RKO (cell line): ENCODE data around the gene CBX2.
A peak's percentile ranks its signal among the peaks of the same experiment; 100 is the strongest.

ENCODE experiments used
- DNase-seq: peaks from one replicate; pipeline ENCODE4 v3.0.0-alpha.2; 2016; ENCODE audit warnings: low spot score

Gene CBX2

GRCh38 chr17:79788455-79788854, 10.5 kb downstream of the CBX2 start:
- no peak for DNase-seq

DNA sequence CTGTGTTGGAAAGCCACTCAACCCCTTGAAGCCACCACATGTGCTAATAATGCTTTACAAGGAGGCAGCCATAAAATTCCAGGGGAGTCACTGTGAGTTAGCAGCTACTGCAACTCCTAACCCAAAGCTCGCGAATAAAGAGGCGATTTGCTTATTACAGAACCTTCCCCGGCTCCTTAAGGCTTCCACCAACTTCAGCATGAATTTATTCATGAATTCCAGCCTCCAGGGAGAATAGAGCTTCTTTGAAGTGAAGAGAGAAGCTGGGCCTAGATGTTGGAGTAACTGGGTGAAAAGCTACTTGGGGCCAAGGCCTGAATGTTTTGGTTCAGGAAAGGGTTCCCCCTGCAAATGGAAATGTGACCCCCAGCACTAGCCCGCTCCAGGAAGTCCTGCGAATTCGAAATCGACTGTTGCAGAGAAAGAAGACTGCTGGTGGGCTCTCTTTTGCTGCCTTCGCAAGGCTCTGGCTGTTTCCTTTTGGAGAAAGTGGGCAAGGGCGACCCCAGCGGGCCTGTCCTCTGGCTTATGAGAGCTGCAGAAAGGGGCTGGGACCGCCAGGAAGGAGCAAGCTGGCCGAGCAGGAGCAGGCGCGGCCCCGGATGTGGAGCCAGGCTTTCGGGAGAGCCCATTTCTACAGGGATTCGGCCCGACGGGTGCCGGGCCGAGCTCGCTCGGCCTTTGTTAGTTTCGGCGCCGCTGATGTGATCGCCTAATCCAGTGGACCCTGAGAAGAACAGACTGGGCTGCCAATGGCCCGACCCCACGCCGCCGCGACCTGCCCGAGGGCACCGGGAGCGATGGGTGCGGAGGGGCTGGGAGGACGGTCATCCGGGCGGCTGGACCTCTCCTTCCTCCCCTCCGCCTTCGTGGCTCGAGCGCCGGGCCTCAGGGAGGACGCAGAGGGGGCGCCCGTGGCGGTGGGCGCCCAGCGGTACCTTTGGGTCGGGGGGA, 11.3 kb downstream of the CBX2 start:
- DNase-seq = no peak

DNA sequence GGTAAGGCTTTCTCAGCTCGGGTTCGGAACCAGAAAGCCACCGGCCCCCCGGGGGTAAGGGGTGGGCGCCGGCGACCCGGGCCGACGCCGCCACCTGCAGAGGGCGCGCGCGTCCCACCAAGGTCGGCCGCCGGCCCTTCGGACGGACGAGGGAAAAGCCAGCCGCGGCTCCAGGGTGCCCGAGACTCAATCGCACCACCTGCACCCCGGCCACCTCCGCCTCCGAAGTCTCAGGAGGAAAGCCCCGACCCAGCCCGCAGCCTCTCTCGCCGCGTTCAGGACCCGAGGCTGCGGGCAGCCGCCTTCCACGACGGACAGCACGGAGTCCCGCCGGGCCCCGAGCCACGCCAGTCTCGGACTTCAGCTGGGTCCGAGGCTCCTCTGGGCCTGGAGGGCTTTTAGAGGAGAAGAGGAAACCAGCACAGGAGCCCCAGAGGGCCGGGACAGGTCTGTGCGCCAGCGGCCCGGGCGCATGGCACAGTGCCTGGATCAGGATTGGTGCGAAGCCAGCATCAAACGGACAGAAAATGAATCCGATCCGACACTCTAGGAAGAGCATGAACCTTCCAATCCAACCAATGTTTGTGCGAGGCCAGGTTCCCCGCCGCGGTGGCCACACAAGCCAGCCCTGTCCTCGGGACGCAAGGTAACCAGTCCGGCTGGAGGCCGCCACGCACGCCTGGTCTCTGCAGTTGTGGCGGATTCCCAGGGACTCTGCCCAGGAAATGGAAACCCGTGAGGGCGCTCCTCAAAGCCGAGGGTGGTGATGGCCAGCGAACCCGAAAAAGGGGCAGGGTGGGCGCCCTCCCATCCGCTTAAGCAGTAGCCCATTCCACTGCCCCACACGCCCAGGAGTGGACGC, 12.2 kb downstream of the CBX2 start:
- DNase-seq = no peak

GRCh38 chr17:79790805-79791734, 13.1 kb downstream of the CBX2 start:
- no peak for DNase-seq

DNA sequence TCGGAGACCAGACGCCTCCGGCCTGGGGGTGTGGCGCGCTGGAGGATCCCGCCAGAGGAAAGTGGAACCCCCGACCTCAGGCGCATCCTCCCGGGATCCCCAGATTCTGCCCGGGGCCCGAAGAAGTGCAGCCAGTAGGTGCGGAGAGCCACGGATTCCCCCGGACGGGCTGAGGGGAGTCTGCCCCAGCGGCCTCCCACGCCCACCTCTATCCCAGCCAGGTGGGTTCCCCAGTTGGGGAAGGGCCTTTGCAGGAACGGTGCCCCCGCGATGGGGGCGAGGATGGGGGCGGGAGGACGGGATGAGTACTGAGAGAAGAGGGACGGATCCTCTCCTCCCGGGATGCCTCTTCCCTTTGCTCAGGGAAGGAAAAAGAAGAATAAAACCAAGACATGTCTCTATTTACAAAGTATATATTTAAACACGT, 13.8 kb downstream of the CBX2 start:
- no peak for DNase-seq

DNA sequence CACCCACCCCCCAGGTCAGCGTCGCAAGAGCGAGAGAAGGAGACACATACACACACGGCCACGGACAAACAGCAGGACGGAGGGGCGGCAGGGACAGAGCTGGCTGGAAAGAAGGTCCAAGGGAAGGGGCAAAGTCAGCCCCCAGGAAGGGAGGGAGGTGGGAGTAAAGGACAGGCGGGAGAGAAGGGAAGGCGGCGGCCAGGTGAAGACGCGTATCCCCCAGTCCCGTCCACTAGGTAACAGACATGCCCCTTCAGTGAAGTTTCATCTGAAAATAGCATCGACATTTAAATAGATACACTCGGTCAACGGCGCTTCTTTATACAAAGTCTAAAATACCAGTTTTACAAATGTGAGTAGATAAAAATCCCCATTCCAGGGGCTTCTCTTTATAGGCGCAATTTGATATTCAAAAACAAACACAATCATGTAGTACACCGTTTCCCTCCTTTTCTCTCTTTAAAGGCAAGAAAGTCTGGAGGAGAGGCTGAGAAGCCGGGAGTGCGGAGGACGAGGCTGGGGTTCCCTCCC, 14.5 kb downstream of the CBX2 start:
- no peak for DNase-seq

- DNase-seq = no peak
Observed at GRCh38 chr17:79792984-79793923, 15.3 kb downstream of the CBX2 start.

DNA sequence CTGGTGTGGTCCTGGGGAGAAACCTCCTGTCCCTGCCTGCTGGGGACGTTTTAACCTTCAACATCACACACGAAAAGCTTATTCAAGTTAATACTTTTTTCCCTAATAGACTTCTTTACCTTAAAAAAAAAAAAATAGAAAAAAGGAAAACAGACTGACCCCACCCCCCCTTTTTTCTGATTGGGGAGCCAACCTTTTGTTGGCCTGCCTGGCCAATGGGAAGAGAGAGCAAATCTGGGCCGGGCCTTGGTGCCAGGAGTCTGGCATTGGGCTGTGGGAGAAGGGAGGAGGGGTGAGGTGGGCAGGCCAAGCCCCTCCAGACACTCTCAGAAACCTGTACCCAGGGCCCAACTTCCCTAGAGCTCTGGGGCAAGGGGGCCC, 16.0 kb downstream of the CBX2 start:
- no peak for DNase-seq

- no peak for DNase-seq
Observed at GRCh38 chr17:79794659-79795511, 16.9 kb downstream of the CBX2 start.

DNA sequence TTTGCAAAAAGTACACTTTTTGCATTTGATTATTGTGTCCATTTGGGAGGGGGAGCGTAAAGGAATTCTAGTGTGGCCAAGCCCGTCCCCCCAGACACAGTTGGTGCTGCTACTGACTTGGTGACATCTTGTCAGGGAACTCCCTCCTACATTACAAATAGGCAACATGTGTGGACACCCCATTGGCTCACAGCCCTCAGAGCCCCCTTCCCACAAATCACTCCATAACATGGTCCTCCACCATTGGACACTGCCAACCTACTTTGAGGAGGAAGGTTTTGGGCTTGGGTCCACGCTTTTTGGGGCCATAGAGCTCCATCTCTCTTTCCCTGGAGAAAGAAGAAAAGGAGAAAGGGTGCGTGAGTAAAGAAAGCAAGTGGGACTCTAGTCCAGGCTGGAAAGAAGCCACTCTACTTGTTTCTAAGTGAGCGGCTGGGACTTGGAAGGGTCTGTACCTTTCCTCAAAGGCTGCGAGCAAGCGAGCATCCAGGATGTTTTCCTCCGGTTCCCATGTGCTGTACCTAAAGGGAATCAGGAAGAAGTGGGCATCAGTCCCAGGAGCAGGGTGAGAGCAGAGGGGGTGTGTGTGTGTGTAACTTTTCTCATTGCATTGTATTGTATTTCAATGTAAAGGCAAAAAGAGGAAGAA, 18.0 kb downstream of the CBX2 start:
- no peak for DNase-seq

DNA sequence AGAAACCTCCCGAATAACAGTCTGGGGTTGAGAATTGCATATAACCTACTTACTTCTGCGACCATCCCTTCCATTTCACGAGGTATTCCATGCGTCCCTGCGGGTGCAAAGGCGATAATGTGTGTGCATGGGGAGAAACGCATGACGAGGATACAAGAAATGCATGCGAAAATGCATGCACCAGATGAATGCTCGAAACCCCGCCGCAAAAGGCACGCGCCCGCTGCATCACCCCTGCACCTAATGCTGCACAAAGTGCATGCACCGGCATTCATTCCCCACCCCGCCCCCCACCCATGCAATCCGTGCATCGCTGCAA, 18.5 kb downstream of the CBX2 start:
- no peak for DNase-seq

DNA sequence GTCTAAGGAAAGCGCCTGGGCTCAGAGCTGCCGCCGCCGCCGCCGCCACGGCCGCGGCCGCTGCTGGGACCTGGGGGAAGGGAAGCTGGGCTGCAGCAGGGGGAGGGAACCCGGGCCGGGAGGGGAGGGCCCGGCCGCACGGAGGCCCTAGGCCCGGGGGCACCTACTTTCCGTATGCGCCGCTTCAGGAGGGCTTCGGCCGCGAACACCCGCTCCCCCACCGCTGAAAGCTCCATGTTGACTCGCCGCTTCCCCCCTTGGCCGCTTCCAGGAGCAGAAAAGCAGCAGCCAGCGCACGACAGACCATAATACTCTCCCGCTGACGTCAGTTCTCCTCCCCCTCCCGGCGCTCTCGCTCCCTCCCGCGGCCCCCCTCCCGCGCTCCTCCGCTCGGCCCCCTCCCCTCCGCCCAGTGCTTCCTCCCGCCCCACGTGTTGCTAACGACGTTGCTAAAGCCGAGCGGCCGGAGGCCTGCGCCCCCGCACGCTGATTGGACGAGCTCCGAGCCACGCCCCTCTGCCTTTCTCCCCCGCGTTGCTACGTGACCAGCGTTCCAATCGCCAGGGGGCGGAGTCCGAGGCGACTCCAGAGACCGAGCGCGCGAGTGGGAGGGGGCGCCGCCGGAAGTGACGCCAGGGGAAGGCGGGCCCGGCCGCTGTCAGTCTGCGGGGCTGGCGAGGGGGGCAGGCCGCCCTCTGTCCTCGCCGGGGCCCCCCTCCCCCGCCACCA, 19.0 kb downstream of the CBX2 start, which contains the start of gene CBX8:
Gene CBX8, minus strand, starts transcription at position 315 of the 729 bp plus-strand sequence. Its CDS starts 79 bp downstream, at position 236.
- DNase-seq = peak; percentile 99

- DNase-seq = peak; percentile 74
Observed at GRCh38 chr17:79797492-79798298, 19.7 kb downstream of the CBX2 start.

GRCh38 chr17:79798299-79799173, 20.6 kb downstream of the CBX2 start:
- peak; percentile 57 for DNase-seq

DNA sequence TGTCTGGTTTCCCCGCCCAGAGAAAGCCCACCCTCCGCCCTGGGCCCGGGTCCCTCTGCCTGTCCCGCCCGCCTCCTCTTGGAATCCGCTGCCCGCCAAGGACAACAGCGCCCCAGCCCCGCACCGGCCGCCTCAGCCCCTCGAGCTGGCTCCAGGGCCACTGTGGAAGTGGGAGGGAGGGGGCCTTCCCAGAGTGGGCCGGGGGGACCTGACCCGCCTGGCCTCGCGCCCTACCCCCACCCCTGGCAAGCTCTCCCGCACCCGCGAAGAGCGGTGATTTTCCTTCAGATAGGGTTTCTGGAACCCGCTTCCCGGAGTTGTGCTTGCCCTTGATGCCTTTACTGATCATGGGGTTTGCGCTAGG, 21.2 kb downstream of the CBX2 start:
- no peak for DNase-seq

DNA sequence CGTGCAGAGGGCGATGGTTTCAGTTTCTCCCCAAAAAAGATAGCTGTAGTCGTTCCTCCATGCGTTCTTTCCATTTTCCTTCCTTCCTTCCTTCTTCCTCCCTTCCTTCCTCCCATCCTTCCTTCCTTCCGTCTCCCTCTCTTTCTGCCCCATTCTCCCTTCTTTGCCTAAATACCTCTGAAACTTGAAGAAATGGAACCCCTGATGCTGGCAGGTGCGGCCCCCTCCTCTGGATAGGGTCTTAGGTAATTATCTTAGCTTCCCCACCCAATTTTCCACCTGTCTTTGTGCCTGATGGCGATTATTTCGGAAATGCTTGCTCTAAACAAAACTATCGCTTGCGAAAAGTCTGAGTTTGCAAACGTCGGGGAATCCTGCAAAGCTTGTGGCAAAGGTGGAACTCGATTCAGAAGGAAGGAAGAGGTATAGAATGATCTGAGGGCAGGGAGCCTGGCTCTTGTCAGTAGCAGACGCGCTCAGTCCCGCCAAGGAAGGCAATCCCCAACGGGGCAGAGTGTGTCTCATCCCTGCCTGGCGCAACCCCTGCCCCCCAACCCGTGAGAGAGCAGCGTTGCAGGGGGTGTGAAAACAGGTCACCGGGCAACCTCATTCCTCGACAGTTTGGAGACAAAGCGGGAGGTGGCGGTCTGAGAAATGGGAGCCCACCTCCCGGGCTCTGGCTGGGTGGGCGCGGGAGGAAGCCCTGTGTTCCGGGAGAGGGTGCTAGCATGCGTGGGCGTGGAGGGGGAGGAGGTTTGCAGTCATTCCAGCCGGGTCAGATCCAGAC, 21.8 kb downstream of the CBX2 start:
- peak; percentile 60 for DNase-seq
